ENCODE results near the gene CFAP58. TPM values are rescaled to one million over a fixed set of nuclear protein-coding genes. Genes with fewer than 3 reads are reported as not detected.

The CFAP58 gene
- total and polyA plus RNA-seq, 7 experiments from 2014 or later, result 0.17 TPM; not detected in 6

DNA sequence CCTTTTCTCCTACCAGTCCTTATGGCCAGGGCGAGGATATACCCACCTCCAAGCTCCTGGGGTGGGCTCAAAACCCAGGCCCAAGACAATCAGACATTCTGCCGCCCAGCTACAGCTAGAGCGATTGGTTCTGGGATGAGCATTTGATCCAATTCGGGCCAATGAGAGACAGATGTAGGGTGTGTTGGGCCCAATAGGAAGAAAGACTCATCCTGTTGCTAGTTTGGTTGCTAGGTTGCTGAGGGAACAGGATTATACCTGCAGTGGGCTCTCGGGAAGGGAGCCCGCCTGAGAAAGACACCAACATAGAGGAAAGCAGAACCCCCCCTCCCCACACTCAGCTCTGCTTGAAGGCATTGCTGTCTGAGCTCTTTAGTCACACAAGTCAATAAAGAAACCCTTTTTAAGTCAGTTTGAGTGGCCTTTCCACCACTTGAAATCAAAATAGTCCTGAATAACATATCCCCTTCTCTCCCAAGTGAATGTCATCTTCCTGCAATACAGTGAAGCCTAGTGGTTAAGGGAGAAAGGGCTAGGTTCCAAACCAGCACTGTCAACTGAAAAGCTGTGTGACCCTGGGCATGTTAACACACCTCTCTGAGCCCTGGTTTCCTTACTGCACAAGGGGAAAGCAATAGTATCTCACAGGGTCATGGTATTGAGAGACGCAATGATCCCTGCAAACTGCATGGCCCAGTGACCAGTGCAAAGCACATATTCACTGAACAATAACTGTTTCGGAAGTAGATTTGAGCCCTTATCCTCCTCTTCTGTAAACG is 37.1 kb upstream of the CFAP58 start:
- Histone ChIP-seq H3K9me3 (ENCODE audit: control insufficient read depth in 2 of 3, low read length in 3 of 3) (no peaks in the 10 kb centered on the region), H3K27ac (ENCODE audit: low read depth, low read length) (no peak overlapping the region), H3K27me3 (ENCODE audit: control insufficient read depth in 2 of 2, insufficient read depth in 2 of 2, low read length in 2 of 2) (no peaks in the 10 kb centered on the region), H3K36me3 (ENCODE audit: control insufficient read depth in 2 of 3, insufficient read depth in 3 of 3, low read length in 3 of 3) (peaks cover 0 to 44% (median 14%) of the 10 kb centered on the region in 3 experiments), H3K4me3 (ENCODE audit: low read length) (no peak overlapping the region), H3K4me1 (ENCODE audit: control insufficient read depth in 2 of 2, insufficient read depth in 2 of 2, low read length in 2 of 2) (peaks cover 9 to 39% of the 10 kb centered on the region in 2 donors)
- Mint-ChIP-seq H3K4me3 (no peak overlapping the region), H3K27me3 (no peaks in the 10 kb centered on the region), H3K9me3 (peaks cover 0 to 1% (median 0%) of the 10 kb centered on the region in 11 donors), H3K4me1 (peaks cover 43 to 65% (median 56%) of the 10 kb centered on the region in 7 donors), H3K36me3 (peaks cover 0 to 30% (median 4%) of the 10 kb centered on the region in 5 donors), H3K27ac (peak overlapping the region in 5 of 9 donors; percentile 12 to 34 (median 30))
- ChIA-PET POLR2A (interaction anchor here (1.1 kb wide), 1 partner anchor 11 kb away, joined by 3 read pairs; no protein-coding TSS in a partner anchor), CTCF (interaction anchor here (0.6 to 1.7 kb wide), 5 partner anchors 10 to 37 kb away, joined by 3 to 9 read pairs (median 3); partner anchors contain the start of genes CFAP58 and ITPRIP)
- intact Hi-C loops (cut with micrococcal nuclease), result no loop called here
- ATAC-seq (no peak), DNase-seq (no peak)

DNA sequence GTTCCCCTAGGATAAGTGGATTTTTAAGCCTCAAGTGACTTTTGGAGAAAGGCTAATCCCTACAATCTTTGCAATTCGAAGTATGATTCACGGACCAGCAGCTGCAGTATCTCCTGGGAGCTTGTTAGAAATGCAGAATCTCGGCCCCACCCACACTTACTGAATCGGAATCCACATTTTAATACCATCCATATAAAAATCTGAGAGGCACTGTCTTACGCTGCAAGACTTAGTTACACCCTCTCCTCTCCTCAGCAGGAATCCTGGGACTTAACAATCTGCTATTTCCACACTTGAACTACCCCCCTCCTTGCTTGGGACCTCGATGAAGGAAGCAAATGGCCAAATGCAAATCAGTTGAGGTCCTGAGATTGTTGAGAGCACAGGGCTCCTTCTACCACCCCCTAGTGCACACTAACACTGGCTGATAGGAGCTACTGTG is 36.3 kb upstream of the CFAP58 start:
- no peaks in the 10 kb centered on the region for H3K27me3 Mint-ChIP-seq
- peak overlapping the region in 5 of 9 donors; percentile 7 to 73 (median 29) for H3K27ac Mint-ChIP-seq
- no peak for ATAC-seq
- H3K27ac ChIP-seq (ENCODE audit: low read depth, low read length), result no peak overlapping the region
- H3K36me3 ChIP-seq (ENCODE audit: control insufficient read depth in 2 of 3, insufficient read depth in 3 of 3, low read length in 3 of 3), result peaks cover 0 to 41% (median 14%) of the 10 kb centered on the region in 3 experiments
- peaks cover 45 to 67% (median 57%) of the 10 kb centered on the region in 7 donors for H3K4me1 Mint-ChIP-seq
- no peak overlapping the region for H3K4me3 Mint-ChIP-seq
- no peaks in the 10 kb centered on the region for H3K27me3 ChIP-seq (ENCODE audit: control insufficient read depth in 2 of 2, insufficient read depth in 2 of 2, low read length in 2 of 2)
- ChIA-PET CTCF (interaction anchor here (0.9 to 1.8 kb wide), 2 partner anchors 11 to 36 kb away, joined by 3 to 8 read pairs; partner anchors contain the start of gene CFAP58), POLR2A (interaction anchor here (1.1 kb wide), 1 partner anchor 10 kb away, joined by 3 read pairs; no protein-coding TSS in a partner anchor)
- H3K4me3 ChIP-seq (ENCODE audit: low read length), result no peak overlapping the region
- H3K4me1 ChIP-seq (ENCODE audit: control insufficient read depth in 2 of 2, insufficient read depth in 2 of 2, low read length in 2 of 2), result peaks cover 17 to 47% of the 10 kb centered on the region in 2 donors
- intact Hi-C loops (cut with micrococcal nuclease), result no loop called here
- no peaks in the 10 kb centered on the region for H3K9me3 ChIP-seq (ENCODE audit: control insufficient read depth in 2 of 3, low read length in 3 of 3)
- H3K9me3 Mint-ChIP-seq, result peaks cover 0 to 1% (median 0%) of the 10 kb centered on the region in 11 donors
- H3K36me3 Mint-ChIP-seq, result peaks cover 0 to 26% (median 4%) of the 10 kb centered on the region in 5 donors
- no peak for DNase-seq

DNA sequence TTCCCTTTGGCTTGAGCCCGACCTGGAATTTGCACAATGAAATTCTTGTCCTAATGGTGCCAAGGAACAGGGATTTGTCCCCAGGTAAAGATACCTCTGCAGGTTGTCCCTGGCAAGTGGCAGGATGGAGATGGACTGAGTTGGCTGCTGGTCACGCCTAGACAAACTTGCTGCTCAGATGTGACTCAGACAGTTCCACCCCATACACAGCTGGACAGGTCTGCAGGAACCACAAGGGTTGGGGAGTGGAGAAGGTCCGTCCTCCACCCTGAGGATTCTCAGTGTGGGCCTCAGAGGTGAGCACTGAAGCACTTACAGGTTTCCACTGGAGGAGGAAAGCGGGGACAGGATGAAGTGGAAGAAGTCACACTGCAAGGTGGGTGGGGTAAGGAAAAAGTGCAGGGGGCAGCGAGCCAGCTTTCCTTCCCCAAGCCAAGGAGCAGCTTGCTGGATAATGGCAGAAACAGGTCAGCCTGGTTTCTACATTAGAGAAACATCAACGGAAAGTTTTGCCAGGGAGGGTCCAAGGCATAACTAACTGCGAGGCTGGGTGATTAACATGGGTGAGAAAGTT is 35.8 kb upstream of the CFAP58 start:
- Mint-ChIP-seq H3K27me3 (no peaks in the 10 kb centered on the region), H3K36me3 (peaks cover 0 to 21% (median 4%) of the 10 kb centered on the region in 5 donors), H3K9me3 (peaks cover 0 to 1% (median 0%) of the 10 kb centered on the region in 11 donors), H3K27ac (peak overlapping the region in 8 of 9 donors; percentile 1 to 84 (median 62)), H3K4me3 (peak overlapping the region in 2 of 10 donors; percentile 15 to 41), H3K4me1 (peaks cover 49 to 67% (median 60%) of the 10 kb centered on the region in 7 donors)
- H3K9me3 ChIP-seq (ENCODE audit: control insufficient read depth in 2 of 3, low read length in 3 of 3), result no peaks in the 10 kb centered on the region
- ATAC-seq, result no peak
- POLR2A ChIA-PET, result no interaction called here
- no peak overlapping the region for H3K27ac ChIP-seq (ENCODE audit: low read depth, low read length)
- CTCF ChIA-PET, result interaction anchor here (1.8 kb wide), 1 partner anchor 12 kb away, joined by 8 read pairs; no protein-coding TSS in a partner anchor
- intact Hi-C loops (cut with micrococcal nuclease), result no loop called here
- no peak overlapping the region for H3K4me3 ChIP-seq (ENCODE audit: low read length)
- no peak for DNase-seq
- peaks cover 22 to 52% of the 10 kb centered on the region in 2 donors for H3K4me1 ChIP-seq (ENCODE audit: control insufficient read depth in 2 of 2, insufficient read depth in 2 of 2, low read length in 2 of 2)
- H3K27me3 ChIP-seq (ENCODE audit: control insufficient read depth in 2 of 2, insufficient read depth in 2 of 2, low read length in 2 of 2), result no peaks in the 10 kb centered on the region
- peaks cover 0 to 36% (median 14%) of the 10 kb centered on the region in 3 experiments for H3K36me3 ChIP-seq (ENCODE audit: control insufficient read depth in 2 of 3, insufficient read depth in 3 of 3, low read length in 3 of 3)

DNA sequence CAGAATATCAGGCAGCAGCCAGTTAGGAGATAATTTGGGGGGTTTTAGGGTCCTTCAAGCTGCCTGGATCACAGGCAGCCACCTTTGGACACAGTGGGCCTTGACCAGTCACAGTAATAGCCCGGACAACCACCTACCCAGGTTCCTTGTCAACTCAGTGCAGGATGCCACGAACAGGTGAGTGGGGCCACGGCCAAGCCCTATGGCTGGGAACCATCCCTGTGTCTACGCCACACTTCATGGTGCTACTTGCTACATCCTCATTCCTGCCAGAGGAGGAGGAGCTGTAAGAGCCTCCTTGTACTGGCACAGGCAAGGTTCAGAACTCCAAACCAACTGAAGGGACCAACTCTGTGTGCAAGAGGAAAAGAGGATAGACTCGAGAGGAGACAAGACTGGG is 35.3 kb upstream of the CFAP58 start:
- ChIA-PET POLR2A (no interaction called here), CTCF (interaction anchor here (1.8 kb wide), 1 partner anchor 12 kb away, joined by 8 read pairs; no protein-coding TSS in a partner anchor)
- Mint-ChIP-seq H3K36me3 (peaks cover 0 to 15% (median under 1%) of the 10 kb centered on the region in 5 donors), H3K4me1 (peaks cover 54 to 67% (median 65%) of the 10 kb centered on the region in 7 donors), H3K9me3 (peaks cover 0 to 1% (median 0%) of the 10 kb centered on the region in 11 donors), H3K27me3 (no peaks in the 10 kb centered on the region), H3K27ac (peak overlapping the region in 6 of 9 donors; percentile 1 to 79 (median 29)), H3K4me3 (peak overlapping the region in 2 of 10 donors; percentile 15 to 93)
- ATAC-seq (no peak), DNase-seq (no peak)
- Histone ChIP-seq H3K36me3 (ENCODE audit: control insufficient read depth in 2 of 3, insufficient read depth in 3 of 3, low read length in 3 of 3) (peaks cover 0 to 30% (median 10%) of the 10 kb centered on the region in 3 experiments), H3K27me3 (ENCODE audit: control insufficient read depth in 2 of 2, insufficient read depth in 2 of 2, low read length in 2 of 2) (no peaks in the 10 kb centered on the region), H3K4me1 (ENCODE audit: control insufficient read depth in 2 of 2, insufficient read depth in 2 of 2, low read length in 2 of 2) (peaks cover 27 to 57% of the 10 kb centered on the region in 2 donors), H3K9me3 (ENCODE audit: control insufficient read depth in 2 of 3, low read length in 3 of 3) (no peaks in the 10 kb centered on the region), H3K27ac (ENCODE audit: low read depth, low read length) (no peak overlapping the region), H3K4me3 (ENCODE audit: low read length) (no peak overlapping the region)
- intact Hi-C loops (cut with micrococcal nuclease), result no loop called here

DNA sequence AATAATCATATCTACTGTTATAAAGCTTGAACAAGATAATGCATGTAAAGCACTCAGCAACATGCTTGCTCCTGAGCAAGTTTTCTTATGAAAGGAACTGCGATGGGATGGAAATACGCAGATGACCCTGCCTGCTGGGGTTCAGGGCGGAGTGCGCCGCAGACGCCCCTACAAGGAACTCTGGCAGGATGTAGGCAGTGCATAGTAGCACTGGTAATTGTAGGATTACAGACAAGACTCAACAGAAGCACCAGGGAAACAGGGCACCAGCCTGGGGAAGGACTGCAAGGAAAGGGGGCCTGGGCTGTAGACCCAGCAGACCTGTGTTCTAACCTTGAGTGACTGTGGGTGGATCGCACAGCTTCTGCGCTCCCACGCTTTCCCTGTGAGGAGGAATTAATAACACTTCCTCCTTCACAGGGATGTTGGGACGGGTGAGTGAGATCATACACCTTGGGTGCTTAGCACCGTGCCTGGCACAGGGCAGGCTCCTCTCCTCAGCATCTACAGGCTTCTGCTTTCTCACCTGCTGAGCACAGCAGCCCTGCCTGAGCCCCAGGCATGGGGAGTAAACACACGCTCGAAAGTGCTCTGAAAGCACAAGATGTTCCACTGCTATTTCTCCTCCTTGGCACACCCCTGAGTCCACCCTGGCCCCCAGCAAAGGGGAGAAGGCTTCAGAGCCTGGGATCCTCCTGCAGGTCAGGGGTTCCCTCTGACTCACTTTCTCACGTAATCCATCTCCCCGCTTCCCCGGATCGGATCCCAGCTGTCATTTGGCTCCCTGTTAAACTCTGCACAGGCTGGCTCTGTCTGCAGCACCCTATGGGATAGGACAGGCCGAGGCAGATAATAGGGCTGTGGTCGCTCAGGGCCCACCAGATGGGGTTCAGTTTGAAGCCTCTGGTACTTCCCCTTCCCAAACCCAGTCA is 34.6 kb upstream of the CFAP58 start:
- H3K27me3 ChIP-seq (ENCODE audit: control insufficient read depth in 2 of 2, insufficient read depth in 2 of 2, low read length in 2 of 2), result no peaks in the 10 kb centered on the region
- peaks cover 33 to 65% of the 10 kb centered on the region in 2 donors for H3K4me1 ChIP-seq (ENCODE audit: control insufficient read depth in 2 of 2, insufficient read depth in 2 of 2, low read length in 2 of 2)
- POLR2A ChIA-PET, result no interaction called here
- Mint-ChIP-seq H3K4me3 (peak overlapping the region in 7 of 10 donors; percentile 3 to 93 (median 53)), H3K36me3 (peaks cover 0 to 10% (median 0%) of the 10 kb centered on the region in 5 donors), H3K27ac (peak overlapping the region in 7 of 9 donors; percentile 8 to 72 (median 51)), H3K27me3 (no peaks in the 10 kb centered on the region), H3K9me3 (peaks cover 0 to 1% (median 0%) of the 10 kb centered on the region in 11 donors), H3K4me1 (peaks cover 61 to 75% (median 73%) of the 10 kb centered on the region in 7 donors)
- intact Hi-C loops (cut with micrococcal nuclease), result loop anchor here in 1 of 2 donors (1.0 kb wide), 1 partner anchor 11 kb away; no protein-coding TSS in a partner anchor
- CTCF ChIA-PET, result interaction anchor here (1.3 to 5.0 kb wide), 3 partner anchors 11 to 34 kb away, joined by 7 to 49 read pairs (median 8); partner anchors contain the start of gene CFAP58
- H3K4me3 ChIP-seq (ENCODE audit: low read length), result no peak overlapping the region
- no peaks in the 10 kb centered on the region for H3K9me3 ChIP-seq (ENCODE audit: control insufficient read depth in 2 of 3, low read length in 3 of 3)
- DNase-seq (no peak), ATAC-seq (no peak)
- peaks cover 0 to 23% (median 4%) of the 10 kb centered on the region in 3 experiments for H3K36me3 ChIP-seq (ENCODE audit: control insufficient read depth in 2 of 3, insufficient read depth in 3 of 3, low read length in 3 of 3)
- no peak overlapping the region for H3K27ac ChIP-seq (ENCODE audit: low read depth, low read length)

Data from naive thymus-derived CD4-positive, alpha-beta T cell (primary cell).